Measurements from ENCODE around the gene EXT2.

The EXT2 gene

DNA sequence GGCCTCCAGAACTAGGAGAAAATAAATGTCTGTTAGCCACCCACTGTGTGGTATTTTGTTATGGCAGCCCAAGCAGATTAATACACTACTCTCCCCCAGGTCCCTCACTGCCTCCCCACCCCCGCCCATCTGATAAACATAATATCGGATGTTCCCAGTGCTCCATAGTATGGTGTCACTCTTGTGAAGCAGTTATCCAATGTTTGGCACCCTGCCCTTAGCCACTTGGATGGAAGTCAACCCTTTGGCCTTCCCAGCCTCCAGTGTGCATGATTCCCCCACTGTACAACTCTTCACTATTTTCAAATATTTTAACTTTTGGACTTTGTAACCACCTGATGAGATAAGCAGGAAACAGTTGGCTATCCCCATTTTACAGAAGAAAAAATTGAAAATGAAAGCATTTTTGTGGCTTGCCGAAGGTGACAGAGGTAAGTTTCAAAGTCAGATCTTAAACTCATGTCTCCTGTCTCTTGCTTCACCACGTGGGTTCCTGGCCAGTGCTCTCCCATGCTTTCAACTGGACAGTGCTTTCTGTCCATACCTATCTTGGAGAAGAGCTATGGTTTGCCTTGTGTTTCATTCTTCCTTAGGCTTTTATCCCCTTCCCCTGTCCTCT lies 161.3 kb downstream of the EXT2 start:
- DNase-seq, result peak; percentile 70
- H3K4me1 ChIP-seq (ENCODE audit: low read length), result peaks cover 45% of the 10 kb centered on the region
- H3K9ac ChIP-seq (ENCODE audit: low read length), result no peak overlapping the region
- no peaks in the 10 kb centered on the region for H3K27me3 ChIP-seq (replicated peaks; ENCODE audit: insufficient read depth, low read length)
- H3K79me2 ChIP-seq (ENCODE audit: low read length), result no peaks in the 10 kb centered on the region
- TF ChIP-seq, protein P1, sequence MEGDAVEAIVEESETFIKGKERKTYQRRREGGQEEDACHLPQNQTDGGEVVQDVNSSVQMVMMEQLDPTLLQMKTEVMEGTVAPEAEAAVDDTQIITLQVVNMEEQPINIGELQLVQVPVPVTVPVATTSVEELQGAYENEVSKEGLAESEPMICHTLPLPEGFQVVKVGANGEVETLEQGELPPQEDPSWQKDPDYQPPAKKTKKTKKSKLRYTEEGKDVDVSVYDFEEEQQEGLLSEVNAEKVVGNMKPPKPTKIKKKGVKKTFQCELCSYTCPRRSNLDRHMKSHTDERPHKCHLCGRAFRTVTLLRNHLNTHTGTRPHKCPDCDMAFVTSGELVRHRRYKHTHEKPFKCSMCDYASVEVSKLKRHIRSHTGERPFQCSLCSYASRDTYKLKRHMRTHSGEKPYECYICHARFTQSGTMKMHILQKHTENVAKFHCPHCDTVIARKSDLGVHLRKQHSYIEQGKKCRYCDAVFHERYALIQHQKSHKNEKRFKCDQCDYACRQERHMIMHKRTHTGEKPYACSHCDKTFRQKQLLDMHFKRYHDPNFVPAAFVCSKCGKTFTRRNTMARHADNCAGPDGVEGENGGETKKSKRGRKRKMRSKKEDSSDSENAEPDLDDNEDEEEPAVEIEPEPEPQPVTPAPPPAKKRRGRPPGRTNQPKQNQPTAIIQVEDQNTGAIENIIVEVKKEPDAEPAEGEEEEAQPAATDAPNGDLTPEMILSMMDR (IDR thresholded peaks at IDR 0.05; ENCODE audit: low read length), result no peak
- TF ChIP-seq EZH2 (optimal IDR thresholded peaks at IDR 0.05; ENCODE audit: low read depth, low read length) (no peak), EZH2phosphoT487 (IDR thresholded peaks at IDR 0.05; ENCODE audit: low read length) (no peak)
- no peak overlapping the region for H2AFZ ChIP-seq (ENCODE audit: low read length)
- H3K4me3 ChIP-seq (ENCODE audit: low read length), result no peak overlapping the region
- H4K20me1 ChIP-seq (ENCODE audit: insufficient read depth, low read length), result no peaks in the 10 kb centered on the region
- H3F3A ChIP-seq (ENCODE audit: insufficient read depth, low read length), result no peaks in the 10 kb centered on the region; the same call in 1 of the 2 replicates
- H3K36me3 ChIP-seq (replicated peaks; ENCODE audit: insufficient read depth, low read length), result no peaks in the 10 kb centered on the region
- peak overlapping the region; percentile 12; the same call in 1 of the 2 replicates for H3K27ac ChIP-seq (ENCODE audit: low read length)
- no peaks in the 10 kb centered on the region for H3K9me3 ChIP-seq (replicated peaks; ENCODE audit: insufficient read depth, low read length)
- H3K4me2 ChIP-seq (ENCODE audit: low read depth, low read length), result peak overlapping the region; percentile 53; the same call in 1 of the 2 replicates
- H3K9me2 ChIP-seq (replicated peaks; ENCODE audit: insufficient read depth, low read length), result no peaks in the 10 kb centered on the region

DNA sequence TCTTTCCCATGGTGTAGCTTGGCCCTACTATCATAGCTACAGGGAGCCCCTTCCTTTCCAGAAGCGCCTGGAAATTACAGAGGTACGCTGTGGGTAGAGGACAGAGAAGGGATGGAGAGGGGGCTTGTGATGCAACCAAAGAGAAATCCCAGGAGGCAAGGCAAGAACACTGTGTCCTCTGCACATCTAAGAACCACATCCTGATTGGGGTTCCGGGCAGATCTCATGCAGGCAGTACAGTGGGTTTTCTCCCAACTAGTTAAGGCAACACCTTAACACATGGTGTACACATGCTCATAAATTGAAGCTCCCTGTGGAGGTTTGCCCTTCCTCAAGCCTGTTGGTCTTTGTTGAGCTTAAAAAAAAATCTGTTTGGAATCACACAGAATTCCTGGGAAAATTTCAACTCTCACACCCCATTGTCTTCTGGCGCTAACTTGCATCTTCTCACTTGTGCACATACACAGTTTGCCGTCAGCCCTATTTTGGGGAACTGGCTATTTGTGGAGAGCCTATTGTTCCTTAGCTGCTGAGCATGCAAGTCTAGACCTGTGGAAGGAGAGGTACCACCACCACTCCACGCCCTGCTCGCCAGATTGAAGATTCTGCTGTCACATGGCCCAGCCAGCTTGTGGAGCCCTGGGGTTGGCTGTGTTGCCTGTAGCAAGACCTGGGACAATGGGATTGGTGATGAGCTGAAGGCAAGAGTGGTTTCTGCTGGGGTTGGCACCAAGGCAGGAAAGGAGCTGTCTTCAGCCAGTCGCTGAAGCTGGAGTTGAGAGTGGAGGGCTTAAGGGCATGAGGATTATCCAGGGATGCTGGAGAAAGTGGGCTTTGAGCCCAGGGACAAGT lies 162.1 kb downstream of the EXT2 start:
- Histone ChIP-seq H2AFZ (ENCODE audit: low read length) (no peak overlapping the region), H3K4me1 (ENCODE audit: low read length) (peaks cover 45% of the 10 kb centered on the region), H3K27ac (ENCODE audit: low read length) (peak overlapping the region; percentile 12; the same call in 1 of the 2 replicates), H3K4me3 (ENCODE audit: low read length) (no peak overlapping the region), H4K20me1 (ENCODE audit: insufficient read depth, low read length) (no peaks in the 10 kb centered on the region), H3K9me2 (replicated peaks; ENCODE audit: insufficient read depth, low read length) (no peaks in the 10 kb centered on the region), H3K9ac (ENCODE audit: low read length) (no peak overlapping the region), H3K9me3 (replicated peaks; ENCODE audit: insufficient read depth, low read length) (no peaks in the 10 kb centered on the region), H3F3A (ENCODE audit: insufficient read depth, low read length) (no peaks in the 10 kb centered on the region; the same call in 1 of the 2 replicates), H3K27me3 (replicated peaks; ENCODE audit: insufficient read depth, low read length) (no peaks in the 10 kb centered on the region), H3K4me2 (ENCODE audit: low read depth, low read length) (peak overlapping the region; percentile 53; the same call in 1 of the 2 replicates), H3K79me2 (ENCODE audit: low read length) (no peaks in the 10 kb centered on the region), H3K36me3 (replicated peaks; ENCODE audit: insufficient read depth, low read length) (no peaks in the 10 kb centered on the region)
- TF ChIP-seq, protein P1 (IDR thresholded peaks at IDR 0.05; ENCODE audit: low read length), result no peak
- TF ChIP-seq EZH2phosphoT487 (IDR thresholded peaks at IDR 0.05; ENCODE audit: low read length) (no peak), EZH2 (optimal IDR thresholded peaks at IDR 0.05; ENCODE audit: low read depth, low read length) (no peak)
- no peak for DNase-seq

DNA sequence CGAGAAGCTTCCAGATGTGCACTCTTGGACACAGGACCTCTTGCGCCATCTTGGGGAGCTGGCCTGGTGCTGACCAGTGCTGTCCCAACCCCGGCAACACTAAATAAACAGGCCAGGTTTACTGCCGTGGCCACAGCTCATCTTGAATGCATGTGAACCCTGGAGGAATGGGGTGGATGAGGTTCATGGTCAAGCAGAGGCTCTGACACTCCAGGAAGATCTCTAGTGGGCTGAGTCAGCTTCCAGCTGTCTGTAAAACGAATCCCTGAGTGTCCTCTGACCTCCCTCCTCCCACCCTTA lies 162.7 kb downstream of the EXT2 start:
- H3K27ac ChIP-seq (ENCODE audit: low read length), result no peak overlapping the region
- H3K9me2 ChIP-seq (replicated peaks; ENCODE audit: insufficient read depth, low read length), result no peaks in the 10 kb centered on the region
- H4K20me1 ChIP-seq (ENCODE audit: insufficient read depth, low read length), result no peaks in the 10 kb centered on the region
- H3K27me3 ChIP-seq (replicated peaks; ENCODE audit: insufficient read depth, low read length), result no peaks in the 10 kb centered on the region
- no peak overlapping the region for H2AFZ ChIP-seq (ENCODE audit: low read length)
- H3K9me3 ChIP-seq (replicated peaks; ENCODE audit: insufficient read depth, low read length), result no peaks in the 10 kb centered on the region
- no peaks in the 10 kb centered on the region for H3K79me2 ChIP-seq (ENCODE audit: low read length)
- H3K4me1 ChIP-seq (ENCODE audit: low read length), result peaks cover 45% of the 10 kb centered on the region
- no peaks in the 10 kb centered on the region for H3K36me3 ChIP-seq (replicated peaks; ENCODE audit: insufficient read depth, low read length)
- no peak for DNase-seq
- no peak overlapping the region for H3K4me2 ChIP-seq (ENCODE audit: low read depth, low read length)
- no peaks in the 10 kb centered on the region; the same call in 1 of the 2 replicates for H3F3A ChIP-seq (ENCODE audit: insufficient read depth, low read length)
- H3K4me3 ChIP-seq (ENCODE audit: low read length), result no peak overlapping the region
- H3K9ac ChIP-seq (ENCODE audit: low read length), result no peak overlapping the region
- TF ChIP-seq EZH2phosphoT487 (IDR thresholded peaks at IDR 0.05; ENCODE audit: low read length), result no peak
- TF ChIP-seq EZH2 (optimal IDR thresholded peaks at IDR 0.05; ENCODE audit: low read depth, low read length), result no peak
- TF ChIP-seq, protein P1 (IDR thresholded peaks at IDR 0.05; ENCODE audit: low read length), result no peak

Data from MM.1S (cell line).